GM13977 (cell line): ENCODE results near the gene PCDHGC4.

Experiments
- DNase-seq: peaks from one replicate; pipeline ENCODE4 v3.0.0; 2012; ENCODE audit warnings: low spot score
- CTCF ChIP-seq: IDR thresholded peaks from 2 replicates; pipeline ENCODE4 v1.5.1; 2012; ENCODE audit warnings: mild to moderate bottlenecking, control low read depth; ENCODE audit not compliant: insufficient read depth; ENCODE audit errors: extremely low read depth, missing control alignments
- in situ Hi-C: fragments of 300-500 bp; cut with MboI; formaldehyde crosslinking; loops from one replicate; pipeline ENCODE4 v1.12.0; 2022; ENCODE audit warnings: low sequenced_read_pairs, low pct_unique_long_range_greater_than_20kb, mixed read lengths, inconsistent platforms; ENCODE audit not compliant: unreplicated experiment

Gene PCDHGC4

GRCh38 chr5:141518618-141519015 lies 33.8 kb downstream of the PCDHGC4 start:
- DNase-seq: no peak
- in situ Hi-C loops: no loop called here
- no peak for TF ChIP-seq CTCF

- TF ChIP-seq CTCF: no peak
- in situ Hi-C loops: no loop called here
- no peak for DNase-seq
Observed at GRCh38 chr5:141519605-141520565, 35.1 kb downstream of the PCDHGC4 start.

- in situ Hi-C loops: no loop called here
- no peak for DNase-seq
- TF ChIP-seq CTCF: no peak
Observed at GRCh38 chr5:141521244-141521781, 36.5 kb downstream of the PCDHGC4 start.

- in situ Hi-C loops: no loop called here
- TF ChIP-seq CTCF: no peak
- no peak for DNase-seq
Observed at GRCh38 chr5:141522301-141522700, 37.5 kb downstream of the PCDHGC4 start.

- in situ Hi-C loops: no loop called here
- TF ChIP-seq CTCF: no peak
Observed at GRCh38 chr5:141523991-141524390, 39.2 kb downstream of the PCDHGC4 start.

GRCh38 chr5:141524604-141525597 lies 40.1 kb downstream of the PCDHGC4 start:
- peak; percentile 99 for TF ChIP-seq CTCF
- DNase-seq: peak; percentile 57
- in situ Hi-C loops: no loop called here

More at GRCh38 chr5:141523991-141524390, 39.2 kb downstream of the PCDHGC4 start:
- DNase-seq: no peak
